Kidney epithelial cell (primary cell): ENCODE results near the gene GNG3. TPM values are rescaled to one million over a fixed set of nuclear protein-coding genes. Genes with fewer than 3 reads are reported as not detected.
"Not testable (repeated sequence)": the region's sequence is repeated elsewhere in the genome, so short reads cannot be mapped to it uniquely, and the experiment has no call there.

ENCODE experiments used
- DNase-seq: peaks from one replicate; pipeline ENCODE4 v3.0.0-alpha.2; 2010; ENCODE audit warnings: low read depth
- H3K27me3 ChIP-seq: 2 replicates; pipeline ENCODE4 v1.6.0; 2011; ENCODE audit warnings: low read length; ENCODE audit not compliant: control insufficient read depth, insufficient read depth
- H3K36me3 ChIP-seq: 2 replicates; pipeline ENCODE4 v1.5.1; 2011; ENCODE audit warnings: low read length; ENCODE audit not compliant: control insufficient read depth, insufficient read depth
- H3K4me3 ChIP-seq: 2 replicates; pipeline ENCODE4 v1.5.1; 2011; ENCODE audit warnings: low read depth, mild to moderate bottlenecking, control low read depth, low read length
- total RNA-seq: library from RNA; depleted of rRNA; stranded (reverse); fragments of >200 nt; gene quantifications from 2 replicates; pipeline ENCODE4 v1.2.3, GENCODE V29; 2015
- TF ChIP-seq, protein P1 (sequence below): IDR thresholded peaks from 2 replicates; pipeline ENCODE4 v1.5.1; 2011; ENCODE audit warnings: mild to moderate bottlenecking, moderate library complexity, low read length, control low read depth, inconsistent platforms; ENCODE audit not compliant: insufficient read depth, poor library complexity, severe bottlenecking

GNG3 gene
- total RNA-seq, 1 donor from 2014 or later: not detected

DNA sequence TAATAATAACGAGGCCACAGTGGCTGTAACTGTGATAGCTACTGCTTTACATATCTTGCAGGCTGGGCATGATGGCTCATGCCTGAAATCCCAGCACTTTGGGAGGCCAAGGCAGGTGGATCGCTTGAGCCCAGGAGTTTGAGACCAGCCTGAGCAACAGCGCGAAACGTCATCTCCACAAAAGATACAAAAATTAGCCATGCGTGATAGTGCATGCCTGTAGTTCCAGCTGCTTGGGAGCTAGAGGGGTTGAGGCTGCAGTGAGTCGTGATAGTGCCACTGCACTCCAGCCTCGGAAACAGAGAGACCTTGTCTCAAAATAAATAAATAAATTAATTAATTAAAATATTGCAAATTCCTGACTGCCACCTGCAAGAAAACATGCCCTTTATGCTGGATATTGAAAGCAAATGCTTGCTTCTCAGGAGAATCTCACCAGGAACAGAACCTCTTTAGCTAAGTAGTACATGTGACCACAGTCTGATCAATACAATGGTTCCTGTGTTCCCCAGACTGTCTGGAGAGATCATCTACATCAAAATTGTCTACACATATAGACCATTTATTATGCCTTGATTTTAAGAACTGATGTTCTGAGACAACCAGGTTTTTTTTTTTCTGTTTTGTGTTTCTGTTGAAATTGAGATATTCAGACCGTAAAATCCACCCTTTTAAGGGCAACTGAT lies 40.1 kb downstream of the GNG3 start:
- Histone ChIP-seq H3K4me3 (no peak overlapping the region), H3K36me3 (no peaks in the 10 kb centered on the region), H3K27me3 (no peaks in the 10 kb centered on the region)
- no peak for DNase-seq
- TF ChIP-seq, protein P1, sequence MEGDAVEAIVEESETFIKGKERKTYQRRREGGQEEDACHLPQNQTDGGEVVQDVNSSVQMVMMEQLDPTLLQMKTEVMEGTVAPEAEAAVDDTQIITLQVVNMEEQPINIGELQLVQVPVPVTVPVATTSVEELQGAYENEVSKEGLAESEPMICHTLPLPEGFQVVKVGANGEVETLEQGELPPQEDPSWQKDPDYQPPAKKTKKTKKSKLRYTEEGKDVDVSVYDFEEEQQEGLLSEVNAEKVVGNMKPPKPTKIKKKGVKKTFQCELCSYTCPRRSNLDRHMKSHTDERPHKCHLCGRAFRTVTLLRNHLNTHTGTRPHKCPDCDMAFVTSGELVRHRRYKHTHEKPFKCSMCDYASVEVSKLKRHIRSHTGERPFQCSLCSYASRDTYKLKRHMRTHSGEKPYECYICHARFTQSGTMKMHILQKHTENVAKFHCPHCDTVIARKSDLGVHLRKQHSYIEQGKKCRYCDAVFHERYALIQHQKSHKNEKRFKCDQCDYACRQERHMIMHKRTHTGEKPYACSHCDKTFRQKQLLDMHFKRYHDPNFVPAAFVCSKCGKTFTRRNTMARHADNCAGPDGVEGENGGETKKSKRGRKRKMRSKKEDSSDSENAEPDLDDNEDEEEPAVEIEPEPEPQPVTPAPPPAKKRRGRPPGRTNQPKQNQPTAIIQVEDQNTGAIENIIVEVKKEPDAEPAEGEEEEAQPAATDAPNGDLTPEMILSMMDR: no peak

- H3K27me3 ChIP-seq, DNase-seq, H3K36me3 ChIP-seq: not testable (repeated sequence)
Observed at GRCh38 chr11:62749931-62750330, 42.5 kb downstream of the GNG3 start.

GRCh38 chr11:62752177-62752785 lies 44.8 kb downstream of the GNG3 start:
- Histone ChIP-seq H3K27me3 (no peaks in the 10 kb centered on the region), H3K36me3 (no peaks in the 10 kb centered on the region), H3K4me3 (no peak overlapping the region)
- no peak for DNase-seq
- TF ChIP-seq, protein P1: no peak

More at GRCh38 chr11:62749931-62750330, 42.5 kb downstream of the GNG3 start:
- H3K4me3 ChIP-seq: not testable (repeated sequence)

- DNase-seq: no peak
- Histone ChIP-seq H3K36me3 (no peaks in the 10 kb centered on the region), H3K27me3 (no peaks in the 10 kb centered on the region), H3K4me3 (peak overlapping the region; percentile 67)
- TF ChIP-seq, protein P1: no peak
Observed at GRCh38 chr11:62752994-62753735, 45.7 kb downstream of the GNG3 start.

GRCh38 chr11:62753736-62754603 lies 46.5 kb downstream of the GNG3 start, which contains the start of gene ZBTB3:
Gene ZBTB3, minus strand, starts transcription at chr11:62754160. Its CDS starts 496 bp downstream, at chr11:62753664.
- no peaks in the 10 kb centered on the region for H3K27me3 ChIP-seq
- TF ChIP-seq, protein P1: no peak
- H3K36me3 ChIP-seq: no peaks in the 10 kb centered on the region
- H3K4me3 ChIP-seq: peak within 1 kb of the TSS; percentile 67
- DNase-seq: peak; percentile 99

- no peak for DNase-seq
- TF ChIP-seq, protein P1: no peak
- no peaks in the 10 kb centered on the region for H3K36me3 ChIP-seq
- H3K4me3 ChIP-seq: no peak overlapping the region
- H3K27me3 ChIP-seq: no peaks in the 10 kb centered on the region
Observed at GRCh38 chr11:62755086-62755615, 47.7 kb downstream of the GNG3 start.
